ENCODE results near the gene CLDN8. TPM values are rescaled to one million over a fixed set of nuclear protein-coding genes. Genes with fewer than 3 reads are reported as not detected.

The CLDN8 gene
- polyA plus RNA-seq, 2 of the 4 experiments (the other 2 are of a cell fraction) = not detected

- TF ChIP-seq EHMT2 (IDR thresholded peaks at IDR 0.05; ENCODE audit: low read depth) (no peak), REST (IDR thresholded peaks at IDR 0.05) (no peak), FOXS1 (CRISPR knock-in tag; IDR thresholded peaks at IDR 0.05) (no peak), MAZ (IDR thresholded peaks at IDR 0.05; ENCODE audit: borderline replicate concordance, low read depth, low read length) (no peak), JUNB (IDR thresholded peaks at IDR 0.05) (no peak), BCL3 (IDR thresholded peaks at IDR 0.05) (no peak)
Measured at GRCh38 chr21:30168086-30168485, 47.8 kb downstream of the CLDN8 start (continued).

GRCh38 chr21:30166705-30167104, 49.2 kb downstream of the CLDN8 start, which contains the start of gene CLDN17:
TSS of gene CLDN17 (minus strand) at chr21:30166805. CDS start at chr21:30166617, 188 bp downstream.
- no peak for ATAC-seq
- Histone ChIP-seq H3K4me1 (no peaks in the 10 kb centered on the region), H3K4me3 (no peak within 1 kb of the TSS), H3K9me3 (no peaks in the 10 kb centered on the region), H3K27ac (no peak within 1 kb of the TSS), H3K4me2 (no peak within 1 kb of the TSS)
- TF ChIP-seq RNF2 (IDR thresholded peaks at IDR 0.05; ENCODE audit: borderline replicate concordance, low read depth) (no peak), CBX8 (IDR thresholded peaks at IDR 0.05) (no peak), POLR2A (IDR thresholded peaks at IDR 0.05; ENCODE audit: low read length) (no peak), FOSL2 (IDR thresholded peaks at IDR 0.05) (no peak), FOSL2 (CRISPR knock-in tag; IDR thresholded peaks at IDR 0.05) (no peak), GATA3 (IDR thresholded peaks at IDR 0.05; ENCODE audit: borderline replicate concordance) (no peak), BHLHE40 (IDR thresholded peaks at IDR 0.05; ENCODE audit: low read depth, low read length) (no peak), HOXA7 (CRISPR knock-in tag; IDR thresholded peaks at IDR 0.05) (no peak)
- ChIA-PET POLR2A (no interaction called here), CTCF (no interaction called here)
- no peak for FAIRE-seq
- 0% methylated on average over 1 of the region's 1 CpG for whole genome bisulfite sequencing (ENCODE audit: missing lambda C conversion rate)
- no peak for DNase-seq (ENCODE audit: low read depth in 1 of 2, low spot score in 1 of 2)

GRCh38 chr21:30166171-30166570, 49.7 kb downstream of the CLDN8 start:
- Histone ChIP-seq H3K27ac (no peak overlapping the region), H3K9me3 (no peaks in the 10 kb centered on the region), H3K4me3 (no peak overlapping the region), H3K4me1 (no peaks in the 10 kb centered on the region), H3K4me2 (no peak overlapping the region)
- TF ChIP-seq FOSB (CRISPR knock-in tag; IDR thresholded peaks at IDR 0.05) (no peak), EP300 (IDR thresholded peaks at IDR 0.05) (no peak), NFE2L2 (conservative IDR thresholded peaks at IDR 0.05; ENCODE audit: low read length) (no peak), CBX2 (IDR thresholded peaks at IDR 0.05; ENCODE audit: borderline replicate concordance, low read depth) (no peak), KDM5A (IDR thresholded peaks at IDR 0.05) (no peak), SREBF2 (IDR thresholded peaks at IDR 0.05) (no peak), NR3C1 (IDR thresholded peaks at IDR 0.05) (no peak), BHLHE40 (IDR thresholded peaks at IDR 0.05; ENCODE audit: low read depth, low read length) (no peak), RNF2 (IDR thresholded peaks at IDR 0.05; ENCODE audit: borderline replicate concordance, low read depth) (no peak), GATA3 (IDR thresholded peaks at IDR 0.05; ENCODE audit: borderline replicate concordance) (no peak), CEBPB (IDR thresholded peaks at IDR 0.05) (no peak), HES2 (IDR thresholded peaks at IDR 0.05) (no peak), CHD2 (IDR thresholded peaks at IDR 0.05; ENCODE audit: low read length, partially characterized antibody) (no peak), MAFK (IDR thresholded peaks at IDR 0.05; ENCODE audit: partially characterized antibody) (no peak), POLR2A (IDR thresholded peaks at IDR 0.05; ENCODE audit: low read length) (no peak), NPAS2 (CRISPR knock-in tag; IDR thresholded peaks at IDR 0.05; ENCODE audit: borderline replicate concordance) (no peak), MAX (IDR thresholded peaks at IDR 0.05) (no peak), KDM1A (IDR thresholded peaks at IDR 0.05; ENCODE audit: low read depth) (no peak), HOXB5 (CRISPR knock-in tag; IDR thresholded peaks at IDR 0.05) (no peak)
- ChIA-PET CTCF (no interaction called here), POLR2A (no interaction called here)
- FAIRE-seq (no peak), DNase-seq (ENCODE audit: low read depth in 1 of 2, low spot score in 1 of 2) (no peak), ATAC-seq (no peak)
- WGBS (ENCODE audit: missing lambda C conversion rate) = 10% methylated on average over 5 of the region's 9 CpGs
